GM12801 (cell line): ENCODE measurements around the gene SIGLEC1.

Source experiments
- TF ChIP-seq, protein P1 (sequence below): IDR thresholded peaks from one replicate; pipeline ENCODE4 v1.5.1; 2011; ENCODE audit warnings: control low read depth; ENCODE audit not compliant: insufficient read length; ENCODE audit errors: extremely low read depth

SIGLEC1 gene

DNA sequence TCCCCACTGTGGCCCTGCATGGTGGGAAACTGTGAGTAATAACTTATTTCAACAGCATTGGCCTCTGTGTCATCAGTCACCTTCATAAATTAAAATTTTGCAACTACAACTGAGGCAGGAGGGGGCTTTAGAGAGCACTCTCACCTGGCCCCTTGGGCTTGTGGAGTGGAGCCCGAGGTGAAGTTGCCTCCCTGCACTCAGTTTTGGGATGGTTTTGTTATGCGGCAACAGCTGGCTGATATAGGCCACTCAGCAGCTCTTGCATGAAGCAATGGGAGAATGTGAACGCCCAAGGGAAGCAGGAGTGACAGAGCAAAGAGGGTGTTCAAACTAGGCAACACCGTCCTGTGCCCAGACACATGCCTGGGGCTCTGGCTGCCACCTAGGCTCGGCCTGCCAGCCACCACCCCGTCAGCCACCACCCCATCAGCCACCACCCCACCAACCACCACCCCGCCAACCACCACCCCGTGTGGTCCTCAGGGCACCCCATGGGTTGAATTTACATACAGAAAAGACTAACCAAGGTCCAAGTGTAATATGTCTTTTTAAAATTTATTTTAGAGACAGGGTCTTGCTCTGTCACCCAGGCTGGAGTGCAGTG, 44.9 kb downstream of the SIGLEC1 start:
- TF ChIP-seq, protein P1, sequence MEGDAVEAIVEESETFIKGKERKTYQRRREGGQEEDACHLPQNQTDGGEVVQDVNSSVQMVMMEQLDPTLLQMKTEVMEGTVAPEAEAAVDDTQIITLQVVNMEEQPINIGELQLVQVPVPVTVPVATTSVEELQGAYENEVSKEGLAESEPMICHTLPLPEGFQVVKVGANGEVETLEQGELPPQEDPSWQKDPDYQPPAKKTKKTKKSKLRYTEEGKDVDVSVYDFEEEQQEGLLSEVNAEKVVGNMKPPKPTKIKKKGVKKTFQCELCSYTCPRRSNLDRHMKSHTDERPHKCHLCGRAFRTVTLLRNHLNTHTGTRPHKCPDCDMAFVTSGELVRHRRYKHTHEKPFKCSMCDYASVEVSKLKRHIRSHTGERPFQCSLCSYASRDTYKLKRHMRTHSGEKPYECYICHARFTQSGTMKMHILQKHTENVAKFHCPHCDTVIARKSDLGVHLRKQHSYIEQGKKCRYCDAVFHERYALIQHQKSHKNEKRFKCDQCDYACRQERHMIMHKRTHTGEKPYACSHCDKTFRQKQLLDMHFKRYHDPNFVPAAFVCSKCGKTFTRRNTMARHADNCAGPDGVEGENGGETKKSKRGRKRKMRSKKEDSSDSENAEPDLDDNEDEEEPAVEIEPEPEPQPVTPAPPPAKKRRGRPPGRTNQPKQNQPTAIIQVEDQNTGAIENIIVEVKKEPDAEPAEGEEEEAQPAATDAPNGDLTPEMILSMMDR, result no peak

DNA sequence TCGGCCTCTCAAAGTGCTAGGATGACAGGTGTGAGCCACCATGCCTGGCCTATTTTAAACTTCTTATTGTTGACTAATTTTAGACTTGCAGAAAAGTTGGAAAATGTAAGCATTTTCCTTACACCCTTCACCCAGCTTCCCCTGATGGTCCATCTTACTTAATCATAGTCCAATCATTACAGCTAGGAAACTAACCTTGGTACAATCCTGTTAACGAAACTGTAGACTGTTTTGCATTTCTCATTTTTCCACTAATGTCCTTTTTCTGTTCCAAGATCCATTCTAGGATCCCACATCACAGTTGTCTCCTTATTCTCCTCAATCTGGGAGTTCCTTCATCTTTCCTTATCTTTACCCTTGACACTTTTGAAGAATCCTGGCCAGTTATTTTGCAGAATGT, 48.5 kb downstream of the SIGLEC1 start:
- TF ChIP-seq, protein P1, result no peak

DNA sequence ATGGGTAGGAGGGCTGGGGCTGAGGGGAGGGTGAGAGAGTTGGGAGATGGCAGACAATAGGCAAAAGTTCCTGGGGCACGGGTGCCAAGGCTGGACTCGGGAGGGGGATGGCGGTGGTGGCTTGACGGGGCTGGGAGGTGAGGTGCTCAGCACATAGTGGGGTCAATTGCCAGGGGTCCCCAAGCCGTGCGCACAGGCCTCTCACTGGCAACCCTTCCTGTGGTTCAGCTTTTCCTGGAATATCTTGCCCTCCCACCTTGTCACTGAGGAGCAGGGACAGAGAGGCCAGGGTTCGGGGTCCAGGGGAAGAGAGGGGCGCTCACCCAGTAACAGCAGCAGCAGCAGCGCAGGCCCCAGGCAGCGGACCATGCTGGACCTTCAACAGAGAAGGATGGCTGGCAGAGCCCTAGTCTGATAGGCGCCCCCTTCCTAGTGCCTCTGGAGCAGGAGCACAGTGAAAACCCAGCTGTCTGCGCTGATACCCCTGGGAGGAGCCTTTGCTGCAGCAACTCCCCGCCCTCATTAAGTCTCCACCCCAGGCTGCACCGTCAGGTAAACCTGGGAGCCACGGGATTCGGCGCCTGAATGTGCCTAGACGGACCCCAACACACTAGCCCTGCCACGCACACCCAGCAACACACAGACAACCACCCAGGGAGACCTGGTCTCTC, 49.2 kb downstream of the SIGLEC1 start, which contains the start of gene GFRA4:
GFRA4 (minus strand) TSS at position 369 of the 671 bp plus-strand sequence; CDS start at position 369, 0 bp downstream.
- TF ChIP-seq, protein P1, result no peak
